Neutrophil (primary cell): ENCODE data around the gene CHST8.

ENCODE experiments used
- H3K27ac ChIP-seq: fragments of 200-600 bp; sonication (generic); 2 replicates; pipeline ENCODE4 v1.5.1; 2016; ENCODE audit warnings: mild to moderate bottlenecking, moderate library complexity
- H3K27me3 ChIP-seq: fragments of 200-600 bp; sonication (generic); 2 replicates; pipeline ENCODE4 v1.6.0; 2016; ENCODE audit warnings: mild to moderate bottlenecking
- H3K36me3 ChIP-seq: fragments of 200-600 bp; sonication (generic); 2 replicates; pipeline ENCODE4 v1.5.1; 2017
- H3K4me1 ChIP-seq, 2 experiments: fragments of 200-600 bp in 1 of 2; sonication (generic) in 1 of 2; 1 replicate in 1 of 2; 2 replicates in 1 of 2; pipeline versions ENCODE4 v1.5.1 to v1.6.1; 2013 to 2016; ENCODE audit warnings: low read depth in 1 of 2, low read length in 1 of 2, mild to moderate bottlenecking in 1 of 2, moderate library complexity in 1 of 2; ENCODE audit not compliant: control insufficient read depth in 1 of 2, insufficient read depth in 1 of 2
- H3K4me3 ChIP-seq, 2 experiments: fragments of 200-600 bp in 1 of 2; sonication (generic) in 1 of 2; 1 replicate in 1 of 2; 2 replicates in 1 of 2; pipeline ENCODE4 v1.5.1; 2013 to 2016; ENCODE audit warnings: low read depth in 1 of 2, low read length in 1 of 2, mild to moderate bottlenecking in 1 of 2, moderate library complexity in 1 of 2
- H3K9me3 ChIP-seq: fragments of 200-600 bp; sonication (generic); 2 replicates; pipeline ENCODE4 v1.5.1; 2016
- TF ChIP-seq, protein P1 (sequence below): fragments of 200-600 bp; sonication (generic); IDR thresholded peaks from 2 replicates; pipeline ENCODE4 v1.5.1; 2016; ENCODE audit warnings: antibody characterized with exemption

The CHST8 gene

GRCh38 chr19:33686687-33687480 lies 65.1 kb downstream of the CHST8 start:
- no peak overlapping the region for H3K4me3 ChIP-seq
- TF ChIP-seq, protein P1, sequence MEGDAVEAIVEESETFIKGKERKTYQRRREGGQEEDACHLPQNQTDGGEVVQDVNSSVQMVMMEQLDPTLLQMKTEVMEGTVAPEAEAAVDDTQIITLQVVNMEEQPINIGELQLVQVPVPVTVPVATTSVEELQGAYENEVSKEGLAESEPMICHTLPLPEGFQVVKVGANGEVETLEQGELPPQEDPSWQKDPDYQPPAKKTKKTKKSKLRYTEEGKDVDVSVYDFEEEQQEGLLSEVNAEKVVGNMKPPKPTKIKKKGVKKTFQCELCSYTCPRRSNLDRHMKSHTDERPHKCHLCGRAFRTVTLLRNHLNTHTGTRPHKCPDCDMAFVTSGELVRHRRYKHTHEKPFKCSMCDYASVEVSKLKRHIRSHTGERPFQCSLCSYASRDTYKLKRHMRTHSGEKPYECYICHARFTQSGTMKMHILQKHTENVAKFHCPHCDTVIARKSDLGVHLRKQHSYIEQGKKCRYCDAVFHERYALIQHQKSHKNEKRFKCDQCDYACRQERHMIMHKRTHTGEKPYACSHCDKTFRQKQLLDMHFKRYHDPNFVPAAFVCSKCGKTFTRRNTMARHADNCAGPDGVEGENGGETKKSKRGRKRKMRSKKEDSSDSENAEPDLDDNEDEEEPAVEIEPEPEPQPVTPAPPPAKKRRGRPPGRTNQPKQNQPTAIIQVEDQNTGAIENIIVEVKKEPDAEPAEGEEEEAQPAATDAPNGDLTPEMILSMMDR, result no peak
- H3K9me3 ChIP-seq, result no peaks in the 10 kb centered on the region
- peaks cover 41% of the 10 kb centered on the region for H3K27me3 ChIP-seq
- no peaks in the 10 kb centered on the region for H3K4me1 ChIP-seq
- no peaks in the 10 kb centered on the region for H3K36me3 ChIP-seq
- H3K27ac ChIP-seq, result no peak overlapping the region

GRCh38 chr19:33687481-33688170 lies 65.9 kb downstream of the CHST8 start:
- TF ChIP-seq, protein P1, result no peak
- H3K27me3 ChIP-seq, result peaks cover 36% of the 10 kb centered on the region

DNA sequence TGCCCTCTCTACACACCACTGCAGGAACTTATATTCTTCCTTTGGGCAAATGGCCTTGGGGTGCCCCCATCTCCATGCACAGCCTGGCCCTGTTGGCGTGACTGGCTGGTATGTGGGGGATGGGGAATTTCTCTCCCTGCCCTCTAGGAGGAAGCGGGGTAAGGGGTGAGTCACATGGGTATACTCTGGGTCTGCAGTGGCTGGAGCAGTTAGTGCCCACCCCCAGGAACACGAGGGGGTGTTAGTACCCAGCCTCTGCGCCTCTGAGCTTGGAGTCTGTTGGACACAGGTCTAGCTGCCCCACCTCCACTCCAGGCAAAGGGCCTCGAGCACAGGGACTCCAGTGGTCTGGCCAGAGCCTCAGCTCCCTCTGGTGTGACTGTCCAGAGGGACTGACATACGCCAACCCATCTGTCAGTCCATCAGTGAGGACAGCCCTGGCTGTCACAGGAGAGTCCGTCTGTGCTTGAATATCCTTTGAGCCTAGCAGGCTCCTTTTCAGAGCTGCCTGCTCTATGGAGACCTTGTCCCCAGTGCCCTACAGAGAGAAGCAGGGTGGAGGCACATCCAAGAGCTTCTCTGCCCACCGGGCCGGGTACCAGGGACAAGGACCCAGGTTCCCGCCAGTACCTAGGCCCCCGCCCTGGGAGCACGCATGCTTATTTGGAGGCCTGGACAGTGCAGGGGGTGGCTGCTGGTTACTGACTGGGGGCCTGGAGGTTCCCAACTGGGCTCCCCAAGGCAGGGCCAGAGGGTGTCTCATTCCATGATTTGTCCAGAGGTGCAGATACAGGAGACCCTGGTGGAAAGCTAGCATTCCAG lies 66.6 kb downstream of the CHST8 start:
- no peak overlapping the region for H3K4me3 ChIP-seq
- H3K36me3 ChIP-seq, result no peaks in the 10 kb centered on the region
- H3K4me1 ChIP-seq, result no peaks in the 10 kb centered on the region
- peaks cover 28% of the 10 kb centered on the region for H3K27me3 ChIP-seq
- H3K9me3 ChIP-seq, result no peaks in the 10 kb centered on the region
- no peak overlapping the region for H3K27ac ChIP-seq
- TF ChIP-seq, protein P1, result no peak

More at GRCh38 chr19:33687481-33688170, 65.9 kb downstream of the CHST8 start:
- Histone ChIP-seq H3K4me3 (no peak overlapping the region), H3K9me3 (no peaks in the 10 kb centered on the region), H3K27ac (no peak overlapping the region), H3K36me3 (no peaks in the 10 kb centered on the region), H3K4me1 (no peaks in the 10 kb centered on the region)

DNA sequence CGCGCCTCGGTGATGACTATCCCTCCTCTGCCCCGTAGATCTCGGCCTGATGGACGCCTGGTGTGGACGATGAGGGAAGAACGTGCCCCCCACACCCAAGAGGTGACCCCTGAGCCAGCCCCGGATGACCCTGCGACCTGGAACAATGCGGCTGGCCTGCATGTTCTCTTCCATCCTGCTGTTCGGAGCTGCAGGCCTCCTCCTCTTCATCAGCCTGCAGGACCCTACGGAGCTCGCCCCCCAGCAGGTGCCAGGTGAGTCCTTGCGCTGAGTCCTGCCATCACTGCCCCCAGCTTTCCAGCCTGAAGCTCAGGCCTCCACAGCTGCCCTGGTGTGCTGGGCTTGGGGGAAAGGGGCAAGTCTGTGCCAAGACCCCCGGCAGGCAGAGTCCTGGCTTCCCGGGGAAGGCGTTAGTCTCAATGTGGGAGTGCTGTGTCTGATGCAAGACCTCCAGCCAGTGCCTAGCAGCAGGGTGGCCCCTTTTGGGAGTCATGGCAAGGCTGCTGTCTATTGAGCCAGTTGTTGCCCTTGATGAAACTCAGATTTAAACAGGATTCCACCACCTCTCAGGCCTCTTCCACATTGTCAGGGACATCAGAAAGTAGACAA lies 67.5 kb downstream of the CHST8 start:
- peaks cover 19% of the 10 kb centered on the region for H3K27me3 ChIP-seq

More for the DNA sequence above, 67.5 kb downstream of the CHST8 start:
- H3K27ac ChIP-seq, result no peak overlapping the region
- no peaks in the 10 kb centered on the region for H3K4me1 ChIP-seq
- H3K9me3 ChIP-seq, result no peaks in the 10 kb centered on the region
- TF ChIP-seq, protein P1, result no peak
- H3K4me3 ChIP-seq, result no peak overlapping the region
- no peaks in the 10 kb centered on the region for H3K36me3 ChIP-seq
